Activated CD4-positive, alpha-beta T cell treated with anti-CD3 and anti-CD28 coated beads for 4 hours (primary cell): ENCODE data around the gene AIRE.
"Not testable (repeated sequence)": the region's sequence is repeated elsewhere in the genome, so short reads cannot be mapped to it uniquely, and the experiment has no call there.

Experiments
- DNase-seq, 2 donors: peaks; one replicate each; pipeline ENCODE4 v3.0.0-alpha.2; 2020

The AIRE gene

GRCh38 chr21:44291936-44292811, 6.5 kb downstream of the AIRE start:
- DNase-seq = no peak

GRCh38 chr21:44292812-44293195, 7.1 kb downstream of the AIRE start:
- DNase-seq = no peak

- peak; percentile 25 to 53 for DNase-seq
Observed at GRCh38 chr21:44293551-44294231, 8.0 kb downstream of the AIRE start.

- no peak for DNase-seq
Observed at GRCh38 chr21:44294391-44295162, 8.9 kb downstream of the AIRE start.

- DNase-seq = no peak
Observed at GRCh38 chr21:44295163-44295573, 9.5 kb downstream of the AIRE start.

- DNase-seq = no peak
Observed at GRCh38 chr21:44295646-44296045, 10.0 kb downstream of the AIRE start.

- DNase-seq = no peak
Observed at GRCh38 chr21:44296103-44296519, 10.4 kb downstream of the AIRE start.

GRCh38 chr21:44296916-44297315, 11.2 kb downstream of the AIRE start:
- no peak for DNase-seq

GRCh38 chr21:44297525-44298290, 12.0 kb downstream of the AIRE start:
- peak; percentile 70 to 76 for DNase-seq

GRCh38 chr21:44298301-44298700, 12.6 kb downstream of the AIRE start:
- DNase-seq = no peak

- no peak for DNase-seq
Observed at GRCh38 chr21:44299085-44299457, 13.4 kb downstream of the AIRE start.

- DNase-seq = peak; percentile 38 to 40
Observed at GRCh38 chr21:44299458-44300261, 14.0 kb downstream of the AIRE start, which contains the start of gene PFKL. TSS of gene PFKL (plus strand) at chr21:44300053. CDS start at chr21:44300106, 53 bp downstream.

GRCh38 chr21:44300262-44300959, 14.7 kb downstream of the AIRE start:
- peak; percentile 51 to 59 for DNase-seq

GRCh38 chr21:44301141-44301540, 15.5 kb downstream of the AIRE start:
- no peak for DNase-seq

GRCh38 chr21:44301961-44302406, 16.3 kb downstream of the AIRE start:
- DNase-seq = no peak

GRCh38 chr21:44302573-44303401, 17.1 kb downstream of the AIRE start:
- not testable (repeated sequence) for DNase-seq

- no peak for DNase-seq
Observed at GRCh38 chr21:44303490-44303981, 17.9 kb downstream of the AIRE start.

- DNase-seq = no peak
Observed at GRCh38 chr21:44304011-44304616, 18.4 kb downstream of the AIRE start.

GRCh38 chr21:44304877-44305293, 19.2 kb downstream of the AIRE start:
- DNase-seq = peak; percentile 30 to 49
